ENCODE measurements around the gene SPIRE2. TPM values are rescaled to one million over a fixed set of nuclear protein-coding genes. Genes with fewer than 3 reads are reported as not detected.
"Not testable (repeated sequence)": the region's sequence is repeated elsewhere in the genome, so short reads cannot be mapped to it uniquely, and the experiment has no call there.

Gene SPIRE2
- total and polyA plus RNA-seq, 4 donors, result 0.62 to 2.3 (median 1.8) TPM

DNA sequence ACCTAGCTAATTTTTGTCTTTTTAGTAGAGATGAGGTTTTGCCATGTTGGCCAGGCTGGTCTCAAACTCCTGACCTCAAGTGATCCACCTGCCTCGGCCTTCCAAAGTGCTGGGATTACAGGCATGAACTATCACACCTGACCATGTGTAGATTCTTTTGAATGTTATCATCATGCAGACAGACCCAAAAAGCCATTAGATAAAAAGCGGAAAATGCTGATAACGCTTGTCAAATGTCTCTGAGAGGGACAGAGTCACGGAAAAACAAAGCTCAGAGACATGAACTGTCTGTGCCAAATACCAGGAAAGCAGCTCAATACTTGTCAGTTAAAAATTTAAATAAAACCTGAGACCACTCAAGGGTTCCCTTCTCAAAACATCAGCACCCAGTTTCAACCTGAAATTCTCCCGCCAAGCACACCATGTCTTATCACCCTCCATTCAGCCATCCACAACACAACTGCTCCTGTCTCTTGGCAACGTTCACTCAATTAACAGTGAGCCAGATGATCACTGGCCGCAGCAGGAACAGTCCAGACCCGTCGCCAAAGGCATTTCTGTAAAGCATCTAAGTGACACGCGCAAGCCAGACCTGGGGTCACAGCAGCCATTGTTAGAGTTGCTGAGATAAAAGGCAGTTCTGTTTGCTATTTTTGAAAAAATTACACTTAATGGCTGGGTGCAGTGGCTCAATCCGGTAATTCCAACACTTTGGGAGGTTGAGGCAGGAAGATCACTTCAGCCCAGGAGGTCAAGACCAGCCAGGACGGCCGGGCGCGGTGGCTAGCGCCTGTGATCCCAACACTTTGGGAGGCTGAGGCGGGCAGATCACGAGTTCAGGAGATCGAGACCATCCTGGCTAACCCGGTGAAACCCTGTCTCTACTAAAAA lies 41.6 kb upstream of the SPIRE2 start:
- intact Hi-C loops (cut with DNase I), result loop anchor here in 1 of 2 donors (10.0 kb wide), 1 partner anchor 52 kb away; no protein-coding TSS in a partner anchor
- ATAC-seq (ENCODE audit: low FRiP score), result no peak
- H3K36me3 ChIP-seq (ENCODE audit: control insufficient read depth in 1 of 2, insufficient read depth in 2 of 2, low read length in 1 of 2), result no peaks in the 10 kb centered on the region
- no peak overlapping the region for H3K27ac ChIP-seq (ENCODE audit: low read depth in 1 of 2, low read length in 2 of 2)
- DNase-seq, result no peak
- H3K4me3 ChIP-seq (ENCODE audit: low read length in 2 of 2), result no peak overlapping the region
- WGBS, 2 donors, result 92 to 95% methylated on average over 21 of the region's 21 CpGs
- no peaks in the 10 kb centered on the region for H3K4me1 ChIP-seq (ENCODE audit: control insufficient read depth in 1 of 2, insufficient read depth in 2 of 2, low read length in 2 of 2)
- no peaks in the 10 kb centered on the region for H3K9me3 ChIP-seq (ENCODE audit: control insufficient read depth, low read length)
- no peaks in the 10 kb centered on the region for H3K27me3 ChIP-seq (ENCODE audit: control insufficient read depth in 1 of 2, insufficient read depth in 2 of 2, low read length in 1 of 2)

- no peaks in the 10 kb centered on the region for H3K36me3 ChIP-seq (ENCODE audit: control insufficient read depth in 1 of 2, insufficient read depth in 2 of 2, low read length in 1 of 2)
- no peak overlapping the region for H3K27ac ChIP-seq (ENCODE audit: low read depth in 1 of 2, low read length in 2 of 2)
- no peak for ATAC-seq (ENCODE audit: low FRiP score)
- no peaks in the 10 kb centered on the region for H3K4me1 ChIP-seq (ENCODE audit: control insufficient read depth in 1 of 2, insufficient read depth in 2 of 2, low read length in 2 of 2)
- no peak for DNase-seq
- WGBS, 2 donors, result 97 to 98% methylated on average over 9 of the region's 9 CpGs
- no peaks in the 10 kb centered on the region for H3K9me3 ChIP-seq (ENCODE audit: control insufficient read depth, low read length)
- H3K27me3 ChIP-seq (ENCODE audit: control insufficient read depth in 1 of 2, insufficient read depth in 2 of 2, low read length in 1 of 2), result no peaks in the 10 kb centered on the region
- H3K4me3 ChIP-seq (ENCODE audit: low read length in 2 of 2), result no peak overlapping the region
- intact Hi-C loops (cut with DNase I), result loop anchor here in 1 of 2 donors (10.0 kb wide), 1 partner anchor 53 kb away; no protein-coding TSS in a partner anchor
Measured at GRCh38 chr16:89787365-89787805, 40.9 kb upstream of the SPIRE2 start.

DNA sequence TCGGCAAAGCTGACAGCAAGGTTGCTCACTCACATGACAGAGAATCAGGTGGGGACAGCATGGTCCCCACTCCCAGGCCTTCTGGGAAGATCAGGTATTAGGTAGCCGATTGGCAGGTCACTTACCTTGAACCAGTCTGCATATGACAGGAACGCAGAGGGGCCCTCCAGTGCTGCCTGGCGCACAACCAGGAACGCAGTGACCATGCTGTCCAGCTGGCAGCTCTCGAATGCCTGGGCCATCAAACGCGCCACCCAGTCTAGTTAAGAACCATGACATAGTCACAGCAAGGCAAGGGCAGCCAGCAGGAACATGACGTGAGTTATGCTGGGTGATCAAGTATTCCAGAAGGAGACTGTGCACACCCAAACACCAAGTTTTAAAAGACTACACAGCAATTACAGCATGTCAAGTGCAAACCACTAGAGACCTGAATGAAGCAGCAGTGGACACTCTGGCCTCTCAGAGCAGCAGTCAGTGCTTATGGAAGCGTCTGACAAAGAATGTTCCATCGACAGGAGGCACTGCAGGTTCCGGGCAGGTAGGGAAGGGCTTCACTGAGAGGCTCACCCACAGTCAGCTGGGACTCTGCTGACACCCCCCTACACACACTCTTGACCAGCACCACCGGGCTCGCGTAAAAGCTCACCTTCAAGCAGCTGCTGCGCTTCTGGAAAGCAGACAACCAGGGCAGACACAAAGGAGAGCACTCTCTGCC lies 36.8 kb upstream of the SPIRE2 start:
- Histone ChIP-seq H3K9me3 (ENCODE audit: control insufficient read depth, low read length) (no peaks in the 10 kb centered on the region), H3K27ac (ENCODE audit: low read depth in 1 of 2, low read length in 2 of 2) (no peak overlapping the region), H3K4me1 (ENCODE audit: control insufficient read depth in 1 of 2, insufficient read depth in 2 of 2, low read length in 2 of 2) (no peaks in the 10 kb centered on the region), H3K4me3 (ENCODE audit: low read length in 2 of 2) (no peak overlapping the region), H3K27me3 (ENCODE audit: control insufficient read depth in 1 of 2, insufficient read depth in 2 of 2, low read length in 1 of 2) (no peaks in the 10 kb centered on the region), H3K36me3 (ENCODE audit: control insufficient read depth in 1 of 2, insufficient read depth in 2 of 2, low read length in 1 of 2) (no peaks in the 10 kb centered on the region)
- ATAC-seq (ENCODE audit: low FRiP score) (no peak), DNase-seq (no peak)
- intact Hi-C loops (cut with DNase I), result loop anchor here in 1 of 2 donors (5.0 kb wide), 1 partner anchor 84 kb away; no protein-coding TSS in a partner anchor
- 95 to 96% methylated on average over 16 of the region's 16 CpGs for WGBS, 2 donors

DNA sequence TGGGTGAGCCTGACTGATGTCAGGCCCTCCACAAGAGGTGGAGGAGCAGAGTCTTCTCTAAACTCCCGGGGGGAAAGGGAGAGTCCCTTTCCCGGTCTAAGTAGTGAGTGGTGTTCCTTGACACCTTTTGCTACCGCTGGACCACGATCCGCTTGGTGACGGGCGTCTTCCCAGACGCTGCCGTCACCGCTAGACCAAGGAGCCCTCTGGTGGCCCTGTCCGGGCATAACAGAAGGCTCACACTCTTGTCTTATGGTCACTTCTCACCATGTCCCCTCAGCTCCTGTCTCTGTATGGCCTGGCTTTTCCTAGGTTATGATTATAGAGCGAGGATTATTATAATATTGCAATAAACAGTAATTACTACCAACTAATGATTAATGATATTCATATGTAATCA lies 35.2 kb upstream of the SPIRE2 start:
- H3K27ac ChIP-seq (ENCODE audit: low read depth in 1 of 2, low read length in 2 of 2); H3K4me1 ChIP-seq (ENCODE audit: control insufficient read depth in 1 of 2, insufficient read depth in 2 of 2, low read length in 2 of 2); H3K27me3 ChIP-seq (ENCODE audit: control insufficient read depth in 1 of 2, insufficient read depth in 2 of 2, low read length in 1 of 2); H3K4me3 ChIP-seq (ENCODE audit: low read length in 2 of 2); H3K36me3 ChIP-seq (ENCODE audit: control insufficient read depth in 1 of 2, insufficient read depth in 2 of 2, low read length in 1 of 2); H3K9me3 ChIP-seq (ENCODE audit: control insufficient read depth, low read length); ATAC-seq (ENCODE audit: low FRiP score): not testable (repeated sequence)
- intact Hi-C loops (cut with DNase I), result loop anchor here in 1 of 2 donors (5.0 kb wide), 1 partner anchor 86 kb away; no protein-coding TSS in a partner anchor
- 14 to 16% methylated on average over 12 of the region's 12 CpGs for WGBS, 2 donors
- DNase-seq, result peak; percentile 74 to 85

DNA sequence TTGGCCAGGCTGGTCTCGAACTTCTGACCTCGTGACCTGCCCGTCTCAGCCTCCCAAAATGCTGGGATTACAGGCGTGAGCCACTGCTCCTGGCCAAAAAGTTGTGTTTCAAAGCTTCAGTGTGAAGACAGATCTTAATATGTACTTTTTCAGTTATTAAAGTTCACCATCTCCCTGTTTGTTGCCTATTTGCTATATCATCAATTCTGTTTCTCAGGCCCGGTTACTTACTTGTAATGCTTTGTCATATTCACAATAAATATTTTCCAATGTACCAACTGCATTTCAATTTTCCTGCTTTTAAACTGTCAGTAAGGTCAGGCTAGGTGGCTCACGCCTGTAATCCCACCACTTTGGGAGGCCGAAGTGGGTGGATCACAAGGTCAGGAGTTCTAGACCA lies 34.3 kb upstream of the SPIRE2 start:
- no peak overlapping the region for H3K27ac ChIP-seq (ENCODE audit: low read depth in 1 of 2, low read length in 2 of 2)
- no peaks in the 10 kb centered on the region for H3K4me1 ChIP-seq (ENCODE audit: control insufficient read depth in 1 of 2, insufficient read depth in 2 of 2, low read length in 2 of 2)
- no peaks in the 10 kb centered on the region for H3K27me3 ChIP-seq (ENCODE audit: control insufficient read depth in 1 of 2, insufficient read depth in 2 of 2, low read length in 1 of 2)
- H3K4me3 ChIP-seq (ENCODE audit: low read length in 2 of 2), result no peak overlapping the region
- H3K36me3 ChIP-seq (ENCODE audit: control insufficient read depth in 1 of 2, insufficient read depth in 2 of 2, low read length in 1 of 2), result no peaks in the 10 kb centered on the region
- intact Hi-C loops (cut with DNase I), result loop anchor here in 1 of 2 donors (5.0 kb wide), 1 partner anchor 87 kb away; no protein-coding TSS in a partner anchor
- ATAC-seq (ENCODE audit: low FRiP score) (no peak), DNase-seq (no peak)
- H3K9me3 ChIP-seq (ENCODE audit: control insufficient read depth, low read length), result no peaks in the 10 kb centered on the region
- 95 to 99% methylated on average over 7 of the region's 7 CpGs for WGBS, 2 donors

GRCh38 chr16:89795676-89796075 lies 32.6 kb upstream of the SPIRE2 start:
- H3K9me3 ChIP-seq (ENCODE audit: control insufficient read depth, low read length), result no peaks in the 10 kb centered on the region
- intact Hi-C loops (cut with DNase I), result no loop called here
- H3K27me3 ChIP-seq (ENCODE audit: control insufficient read depth in 1 of 2, insufficient read depth in 2 of 2, low read length in 1 of 2), result no peaks in the 10 kb centered on the region
- no peak overlapping the region for H3K27ac ChIP-seq (ENCODE audit: low read depth in 1 of 2, low read length in 2 of 2)
- WGBS, 2 donors, result 87 to 88% methylated on average over 5 of the region's 5 CpGs
- no peaks in the 10 kb centered on the region for H3K4me1 ChIP-seq (ENCODE audit: control insufficient read depth in 1 of 2, insufficient read depth in 2 of 2, low read length in 2 of 2)
- no peak for DNase-seq
- H3K4me3 ChIP-seq (ENCODE audit: low read length in 2 of 2), result no peak overlapping the region
- H3K36me3 ChIP-seq (ENCODE audit: control insufficient read depth in 1 of 2, insufficient read depth in 2 of 2, low read length in 1 of 2), result no peaks in the 10 kb centered on the region
- no peak for ATAC-seq (ENCODE audit: low FRiP score)

DNA sequence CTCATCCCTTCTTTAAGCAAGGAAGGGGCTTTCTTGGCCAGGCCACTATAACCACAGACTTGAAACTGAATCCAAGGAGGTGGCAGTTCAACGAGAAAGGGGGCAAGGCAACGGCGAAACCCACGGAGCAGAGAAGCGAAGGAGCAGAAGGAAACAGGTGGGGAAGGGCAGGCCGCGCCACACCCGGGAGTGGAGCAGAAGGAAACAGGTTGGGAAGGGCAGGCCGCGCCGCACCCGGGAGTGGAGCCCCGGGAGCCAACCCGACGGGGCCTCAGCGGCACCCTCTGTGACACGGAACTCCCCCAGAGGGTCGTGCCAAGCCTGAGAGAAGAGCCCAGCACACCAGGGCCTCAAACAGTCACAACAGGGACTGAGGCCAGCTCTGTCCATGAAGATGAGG lies 32.2 kb upstream of the SPIRE2 start:
- 95 to 96% methylated on average over 18 of the region's 18 CpGs for WGBS, 2 donors
- intact Hi-C loops (cut with DNase I), result no loop called here

DNA sequence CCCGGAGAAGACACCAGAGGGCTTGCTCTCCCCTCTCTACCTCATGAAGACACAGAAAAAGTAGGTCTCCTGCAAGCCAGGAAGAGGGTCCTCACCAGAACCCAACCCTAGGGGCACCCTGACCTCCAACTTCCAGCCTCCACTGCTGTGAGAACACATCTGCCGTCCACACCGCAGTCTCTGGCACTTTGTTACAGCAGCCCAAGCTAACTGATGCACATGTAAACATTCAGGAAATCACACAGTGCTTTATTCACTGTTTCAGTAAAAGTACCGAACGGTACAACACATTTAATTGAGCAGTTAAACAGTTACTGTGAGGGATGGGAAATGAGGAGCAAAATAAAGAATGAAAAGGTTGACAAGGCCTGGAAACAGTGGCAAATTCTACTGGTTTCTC lies 30.1 kb upstream of the SPIRE2 start:
- WGBS, 2 donors, result 96 to 98% methylated on average over 5 of the region's 5 CpGs
- H3K4me3 ChIP-seq (ENCODE audit: low read length in 2 of 2), result no peak overlapping the region
- H3K36me3 ChIP-seq (ENCODE audit: control insufficient read depth in 1 of 2, insufficient read depth in 2 of 2, low read length in 1 of 2), result no peaks in the 10 kb centered on the region
- ATAC-seq (ENCODE audit: low FRiP score) (no peak), DNase-seq (no peak)
- no peak overlapping the region for H3K27ac ChIP-seq (ENCODE audit: low read depth in 1 of 2, low read length in 2 of 2)
- no peaks in the 10 kb centered on the region for H3K9me3 ChIP-seq (ENCODE audit: control insufficient read depth, low read length)
- intact Hi-C loops (cut with DNase I), result no loop called here
- no peaks in the 10 kb centered on the region for H3K4me1 ChIP-seq (ENCODE audit: control insufficient read depth in 1 of 2, insufficient read depth in 2 of 2, low read length in 2 of 2)
- no peaks in the 10 kb centered on the region for H3K27me3 ChIP-seq (ENCODE audit: control insufficient read depth in 1 of 2, insufficient read depth in 2 of 2, low read length in 1 of 2)

More for the DNA sequence above, 32.2 kb upstream of the SPIRE2 start:
- Histone ChIP-seq H3K4me3 (ENCODE audit: low read length in 2 of 2) (no peak overlapping the region), H3K27me3 (ENCODE audit: control insufficient read depth in 1 of 2, insufficient read depth in 2 of 2, low read length in 1 of 2) (no peaks in the 10 kb centered on the region), H3K4me1 (ENCODE audit: control insufficient read depth in 1 of 2, insufficient read depth in 2 of 2, low read length in 2 of 2) (no peaks in the 10 kb centered on the region), H3K27ac (ENCODE audit: low read depth in 1 of 2, low read length in 2 of 2) (no peak overlapping the region), H3K9me3 (ENCODE audit: control insufficient read depth, low read length) (no peaks in the 10 kb centered on the region), H3K36me3 (ENCODE audit: control insufficient read depth in 1 of 2, insufficient read depth in 2 of 2, low read length in 1 of 2) (no peaks in the 10 kb centered on the region)
- DNase-seq, result no peak
- no peak for ATAC-seq (ENCODE audit: low FRiP score)
